ACC112 (cell line): ENCODE data around the gene TMTC3.

Experiments
- H2AFZ ChIP-seq: fragments of 200-600 bp; sonication (generic); one replicate; pipeline ENCODE4 v1.6.0; 2017; ENCODE audit warnings: antibody characterized with exemption, low read length; ENCODE audit not compliant: unreplicated experiment
- H3K27ac ChIP-seq: fragments of 200-600 bp; sonication (generic); 2 replicates; pipeline ENCODE4 v1.5.1; 2014; ENCODE audit warnings: low read depth, mild to moderate bottlenecking, antibody characterized with exemption, low read length, moderate library complexity
- H3K27me3 ChIP-seq: fragments of 200-600 bp; sonication (generic); 2 replicates; pipeline ENCODE4 v1.6.1; 2014; ENCODE audit warnings: mild to moderate bottlenecking, antibody characterized with exemption, low read length, moderate library complexity, mixed read lengths; ENCODE audit not compliant: insufficient read depth
- H3K36me3 ChIP-seq: fragments of 200-600 bp; sonication (generic); 2 replicates; pipeline ENCODE4 v1.6.1; 2016; ENCODE audit warnings: mild to moderate bottlenecking, antibody characterized with exemption, low read length, moderate library complexity, mixed read lengths; ENCODE audit not compliant: insufficient read depth
- H3K4me1 ChIP-seq: fragments of 200-600 bp; sonication (generic); one replicate; pipeline ENCODE4 v1.6.1; 2016; ENCODE audit warnings: low read length, mixed read lengths; ENCODE audit not compliant: insufficient read depth, unreplicated experiment, control insufficient read depth
- H3K4me3 ChIP-seq: fragments of 200-600 bp; sonication (generic); 2 replicates; pipeline ENCODE4 v1.5.1; 2014; ENCODE audit warnings: mild to moderate bottlenecking, low read depth, low read length
- H3K79me2 ChIP-seq: fragments of 200-600 bp; sonication (generic); one replicate; pipeline ENCODE4 v1.6.0; 2016; ENCODE audit warnings: low read length; ENCODE audit not compliant: control insufficient read depth, unreplicated experiment, insufficient read depth

Gene TMTC3

GRCh38 chr12:88166179-88166578 lies 24.1 kb downstream of the TMTC3 start:
- H3K27ac ChIP-seq = no peak overlapping the region
- no peaks in the 10 kb centered on the region for H3K27me3 ChIP-seq
- no peak overlapping the region for H3K4me3 ChIP-seq
- H2AFZ ChIP-seq = no peak overlapping the region
- H3K79me2 ChIP-seq = no peaks in the 10 kb centered on the region
- peaks cover 71% of the 10 kb centered on the region for H3K36me3 ChIP-seq
- H3K4me1 ChIP-seq = peaks cover 2% of the 10 kb centered on the region

DNA sequence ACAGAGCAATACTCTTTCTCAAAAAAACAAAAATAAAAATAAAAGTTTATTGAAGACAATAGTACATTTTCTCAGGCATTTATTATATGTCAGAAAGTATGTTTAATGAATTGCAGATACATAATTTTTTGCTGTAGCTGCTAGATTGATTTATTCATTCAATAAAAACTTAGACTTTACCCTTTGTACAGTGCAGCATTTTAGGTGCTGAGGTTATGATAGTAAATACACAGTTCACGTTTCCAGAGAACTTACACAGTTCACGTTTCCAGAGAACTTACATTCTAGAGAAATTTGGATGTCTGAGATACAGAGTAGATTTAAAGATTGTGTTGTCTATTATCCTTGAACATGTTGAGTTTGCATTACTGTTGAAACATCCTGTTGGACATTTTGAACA lies 25.3 kb downstream of the TMTC3 start:
- H3K79me2 ChIP-seq = no peaks in the 10 kb centered on the region
- peaks cover 5% of the 10 kb centered on the region for H3K4me1 ChIP-seq
- no peaks in the 10 kb centered on the region for H3K27me3 ChIP-seq
- no peak overlapping the region for H3K4me3 ChIP-seq
- peaks cover 70% of the 10 kb centered on the region for H3K36me3 ChIP-seq
- H2AFZ ChIP-seq = no peak overlapping the region
- H3K27ac ChIP-seq = no peak overlapping the region

DNA sequence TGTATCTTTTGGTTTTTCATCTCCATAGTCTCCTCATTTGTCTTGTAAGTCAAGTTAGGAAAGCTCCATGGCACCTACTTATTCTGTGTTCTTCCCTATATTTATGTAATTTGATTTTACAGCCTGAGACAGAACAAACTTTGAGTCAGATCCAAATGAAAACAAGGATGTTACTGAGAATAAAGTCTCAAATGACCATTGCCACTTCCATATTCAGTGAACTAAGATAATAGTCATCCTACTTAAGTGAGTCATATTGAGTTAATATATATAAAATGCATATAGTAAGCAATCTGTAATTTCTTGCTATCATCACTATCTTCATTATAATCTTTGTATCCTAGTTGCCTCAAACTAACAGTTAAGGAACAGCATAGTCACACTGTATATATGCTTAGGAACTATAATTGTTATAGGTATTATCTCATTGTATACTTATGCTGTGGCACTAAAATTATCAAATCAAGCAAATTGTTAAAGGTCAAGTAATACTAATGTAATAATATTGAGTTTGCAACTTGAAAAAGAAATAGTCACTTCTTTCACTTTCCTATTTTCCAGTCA lies 30.8 kb downstream of the TMTC3 start:
- H3K27me3 ChIP-seq = no peaks in the 10 kb centered on the region
- H2AFZ ChIP-seq = no peak overlapping the region
- no peak overlapping the region for H3K4me3 ChIP-seq
- peak overlapping the region; percentile 51 for H3K27ac ChIP-seq
- no peaks in the 10 kb centered on the region for H3K79me2 ChIP-seq
- H3K36me3 ChIP-seq = peaks cover 53% of the 10 kb centered on the region
- peaks cover 16% of the 10 kb centered on the region for H3K4me1 ChIP-seq

- Histone ChIP-seq H2AFZ (no peak overlapping the region), H3K79me2 (no peaks in the 10 kb centered on the region), H3K27ac (no peak overlapping the region), H3K36me3 (peaks cover 40% of the 10 kb centered on the region), H3K4me3 (no peak overlapping the region), H3K27me3 (no peaks in the 10 kb centered on the region), H3K4me1 (peaks cover 16% of the 10 kb centered on the region)
These were observed 33.4 kb downstream of the TMTC3 start for GRCh38 chr12:88175544-88175943.

DNA sequence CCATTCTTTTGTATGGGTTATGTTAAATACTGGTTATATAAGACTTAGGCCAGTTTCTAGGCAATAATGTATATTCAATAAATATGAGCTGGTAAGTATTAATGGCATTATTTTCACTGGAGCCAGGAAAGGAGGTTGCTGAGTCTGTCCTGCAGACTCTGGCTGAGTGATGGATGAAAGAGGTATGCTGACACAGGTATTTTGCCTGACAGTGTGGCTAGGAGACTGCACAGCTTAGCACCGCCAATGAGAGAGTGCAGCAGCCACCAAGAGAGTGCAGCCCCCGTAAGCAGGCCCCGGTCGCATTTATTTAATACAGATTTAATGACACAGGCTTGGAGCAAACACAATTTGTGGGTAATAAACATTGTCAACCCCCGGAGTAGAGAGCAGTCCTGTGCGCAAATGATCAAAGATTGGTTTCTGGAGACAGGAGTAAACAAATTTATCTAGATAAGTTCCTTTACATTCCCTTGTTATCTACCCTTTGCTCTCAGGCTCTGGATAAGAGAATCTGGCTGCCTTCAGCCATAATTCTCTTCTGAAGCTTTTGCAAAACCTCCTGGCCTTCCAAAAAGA lies 37.4 kb downstream of the TMTC3 start:
- no peak overlapping the region for H3K27ac ChIP-seq
- H2AFZ ChIP-seq = no peak overlapping the region
- H3K4me1 ChIP-seq = no peaks in the 10 kb centered on the region
- peaks cover 34% of the 10 kb centered on the region for H3K36me3 ChIP-seq
- H3K79me2 ChIP-seq = no peaks in the 10 kb centered on the region
- H3K4me3 ChIP-seq = no peak overlapping the region
- no peaks in the 10 kb centered on the region for H3K27me3 ChIP-seq

DNA sequence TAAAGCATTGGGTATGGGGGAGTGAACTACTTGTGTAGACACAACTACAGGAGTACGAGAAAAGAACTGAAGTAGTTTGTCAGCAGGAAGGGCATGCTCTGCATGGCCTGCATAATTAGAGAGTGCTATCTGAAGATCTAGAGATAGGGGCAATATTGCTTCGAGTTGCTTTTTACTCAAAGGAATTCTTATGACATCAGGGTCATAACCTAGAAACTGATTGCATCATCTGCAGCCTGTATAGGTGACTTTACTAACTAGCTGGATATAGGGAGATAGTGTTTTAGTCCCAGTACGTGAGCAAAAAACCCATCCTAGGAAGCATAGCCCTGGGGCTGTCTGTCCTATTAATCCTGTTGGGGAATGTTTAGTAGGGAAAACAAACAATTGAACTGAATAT lies 39.8 kb downstream of the TMTC3 start:
- H3K4me1 ChIP-seq = peaks cover 5% of the 10 kb centered on the region
- peaks cover 23% of the 10 kb centered on the region for H3K36me3 ChIP-seq
- no peaks in the 10 kb centered on the region for H3K79me2 ChIP-seq
- H3K4me3 ChIP-seq = no peak overlapping the region
- H3K27me3 ChIP-seq = no peaks in the 10 kb centered on the region
- H2AFZ ChIP-seq = no peak overlapping the region
- no peak overlapping the region for H3K27ac ChIP-seq

- Histone ChIP-seq H3K27me3 (no peaks in the 10 kb centered on the region), H3K79me2 (no peaks in the 10 kb centered on the region), H3K4me3 (no peak overlapping the region), H3K4me1 (peaks cover 6% of the 10 kb centered on the region), H2AFZ (no peak overlapping the region), H3K36me3 (peaks cover 23% of the 10 kb centered on the region), H3K27ac (no peak overlapping the region)
These were observed 40.3 kb downstream of the TMTC3 start for GRCh38 chr12:88182416-88182815.

- no peaks in the 10 kb centered on the region for H3K79me2 ChIP-seq
- no peak overlapping the region for H3K4me3 ChIP-seq
- H3K27me3 ChIP-seq = no peaks in the 10 kb centered on the region
- no peak overlapping the region for H2AFZ ChIP-seq
- H3K36me3 ChIP-seq = peaks cover 23% of the 10 kb centered on the region
- H3K4me1 ChIP-seq = peaks cover 18% of the 10 kb centered on the region
- no peak overlapping the region for H3K27ac ChIP-seq
These were observed 42.1 kb downstream of the TMTC3 start for GRCh38 chr12:88184196-88184595.

GRCh38 chr12:88185279-88185678 lies 43.2 kb downstream of the TMTC3 start:
- Histone ChIP-seq H3K79me2 (no peaks in the 10 kb centered on the region), H3K4me1 (peaks cover 18% of the 10 kb centered on the region), H3K4me3 (no peak overlapping the region), H2AFZ (no peak overlapping the region), H3K27ac (peak overlapping the region; percentile 61; the same call in 1 of the 2 replicates), H3K27me3 (no peaks in the 10 kb centered on the region), H3K36me3 (peaks cover 21% of the 10 kb centered on the region)

GRCh38 chr12:88185988-88186387 lies 43.9 kb downstream of the TMTC3 start:
- Histone ChIP-seq H2AFZ (no peak overlapping the region), H3K27ac (peak overlapping the region; percentile 61), H3K27me3 (no peaks in the 10 kb centered on the region), H3K4me1 (peaks cover 18% of the 10 kb centered on the region), H3K4me3 (no peak overlapping the region), H3K36me3 (peaks cover 19% of the 10 kb centered on the region), H3K79me2 (no peaks in the 10 kb centered on the region)

GRCh38 chr12:88187571-88187970 lies 45.5 kb downstream of the TMTC3 start:
- Histone ChIP-seq H3K4me3 (no peak overlapping the region), H3K79me2 (no peaks in the 10 kb centered on the region), H2AFZ (no peak overlapping the region), H3K4me1 (peaks cover 18% of the 10 kb centered on the region), H3K36me3 (peaks cover 15% of the 10 kb centered on the region), H3K27ac (peak overlapping the region; percentile 33; the same call in 1 of the 2 replicates), H3K27me3 (no peaks in the 10 kb centered on the region)
